H9 (cell line): ENCODE results near the gene COPE. TPM values are rescaled to one million over a fixed set of nuclear protein-coding genes. Genes with fewer than 3 reads are reported as not detected.

ENCODE experiments used
- DNase-seq: peaks from one replicate; pipeline ENCODE4 v3.0.0-alpha.2; 2017
- H2AFZ ChIP-seq: one replicate; pipeline ENCODE4 v1.6.1; 2013; ENCODE audit warnings: mild to moderate bottlenecking, low read length, control low read depth, moderate library complexity
- H2AK5ac ChIP-seq: 2 replicates; pipeline ENCODE4 v1.6.1; 2013; ENCODE audit warnings: low read length, control low read depth, mixed read lengths; ENCODE audit not compliant: insufficient read length
- H2BK120ac ChIP-seq: one replicate; pipeline ENCODE4 v1.6.1; 2013; ENCODE audit warnings: low read depth, mild to moderate bottlenecking, low read length, control low read depth, inconsistent platforms; ENCODE audit not compliant: poor library complexity, severe bottlenecking
- H2BK12ac ChIP-seq: 2 replicates; pipeline ENCODE4 v1.6.1; 2013; ENCODE audit warnings: low read length, control low read depth, mixed read lengths, low read depth; ENCODE audit not compliant: insufficient read length
- H2BK15ac ChIP-seq: 2 replicates; pipeline ENCODE4 v1.6.1; 2013; ENCODE audit warnings: low read depth, low read length, control low read depth
- H2BK20ac ChIP-seq: one replicate; pipeline ENCODE4 v1.6.1; 2013; ENCODE audit warnings: low read depth, mild to moderate bottlenecking, low read length, control low read depth, inconsistent platforms; ENCODE audit not compliant: poor library complexity, severe bottlenecking
- H2BK5ac ChIP-seq: 2 replicates; pipeline ENCODE4 v1.6.1; 2013; ENCODE audit warnings: low read length, control low read depth, mixed read lengths; ENCODE audit not compliant: insufficient read length
- H3K14ac ChIP-seq: 2 replicates; pipeline ENCODE4 v1.6.1; 2013; ENCODE audit warnings: low read length, control low read depth; ENCODE audit not compliant: insufficient read depth
- H3K18ac ChIP-seq: 2 replicates; pipeline ENCODE4 v1.6.1; 2013; ENCODE audit warnings: low read depth, mild to moderate bottlenecking, mixed read lengths, low read length, control low read depth; ENCODE audit not compliant: insufficient read length
- H3K23ac ChIP-seq: 2 replicates; pipeline ENCODE4 v1.6.1; 2013; ENCODE audit warnings: low read length, control low read depth, mixed read lengths, low read depth; ENCODE audit not compliant: insufficient read length
- H3K23me2 ChIP-seq: 2 replicates; pipeline ENCODE4 v1.6.1; 2013; ENCODE audit warnings: low read depth, mild to moderate bottlenecking, mixed read lengths, low read length, control low read depth; ENCODE audit not compliant: insufficient read length, poor library complexity, severe bottlenecking
- H3K27ac ChIP-seq: 2 replicates; pipeline ENCODE4 v1.5.1; 2013; ENCODE audit warnings: low read length, control low read depth, mixed read lengths, low read depth; ENCODE audit not compliant: insufficient read length
- H3K27me3 ChIP-seq: 2 replicates; pipeline ENCODE4 v1.6.1; 2013; ENCODE audit warnings: low read length, control low read depth, inconsistent platforms; ENCODE audit not compliant: insufficient read depth
- H3K4ac ChIP-seq: 2 replicates; pipeline ENCODE4 v1.6.1; 2013; ENCODE audit warnings: low read depth, mild to moderate bottlenecking, control low read depth, inconsistent platforms, low read length, moderate library complexity
- H3K4me1 ChIP-seq: 2 replicates; pipeline ENCODE4 v1.6.1; 2013; ENCODE audit warnings: low read length, control low read depth, inconsistent platforms; ENCODE audit not compliant: insufficient read depth
- H3K4me2 ChIP-seq: 2 replicates; pipeline ENCODE4 v1.6.1; 2013; ENCODE audit warnings: low read length, control low read depth, mixed read lengths; ENCODE audit not compliant: insufficient read length, insufficient read depth
- H3K56ac ChIP-seq: 2 replicates; pipeline ENCODE4 v1.6.1; 2013; ENCODE audit warnings: low read depth, mild to moderate bottlenecking, mixed read lengths, low read length, control low read depth; ENCODE audit not compliant: insufficient read length
- H3K79me1 ChIP-seq: 2 replicates; pipeline ENCODE4 v1.6.1; 2013; ENCODE audit warnings: low read depth, mild to moderate bottlenecking, moderate library complexity, low read length, control low read depth, inconsistent platforms; ENCODE audit not compliant: insufficient read depth, poor library complexity, severe bottlenecking
- H3K79me2 ChIP-seq: 2 replicates; pipeline ENCODE4 v1.6.1; 2013; ENCODE audit warnings: low read length, control low read depth, inconsistent platforms; ENCODE audit not compliant: insufficient read depth
- H3K9ac ChIP-seq: 2 replicates; pipeline ENCODE4 v1.6.1; 2013; ENCODE audit warnings: low read length, control low read depth, mixed read lengths; ENCODE audit not compliant: insufficient read length; ENCODE audit errors: extremely low read depth
- H3K9me3 ChIP-seq: one replicate; pipeline ENCODE4 v1.6.1; 2013; ENCODE audit warnings: low read depth, low read length, inconsistent platforms; ENCODE audit not compliant: control insufficient read depth
- H3T11ph ChIP-seq: one replicate; pipeline ENCODE4 v1.6.1; 2013; ENCODE audit warnings: mild to moderate bottlenecking, low read length, control low read depth, inconsistent platforms
- H4K20me1 ChIP-seq: one replicate; pipeline ENCODE4 v1.6.1; 2013; ENCODE audit not compliant: control insufficient read depth, insufficient read length, insufficient read depth
- H4K5ac ChIP-seq: 2 replicates; pipeline ENCODE4 v1.6.1; 2013; ENCODE audit warnings: low read depth, mild to moderate bottlenecking, mixed read lengths, low read length, control low read depth; ENCODE audit not compliant: insufficient read length
- H4K8ac ChIP-seq: replicated peaks from 2 replicates; pipeline ENCODE4 v1.6.1; 2013; ENCODE audit warnings: low read length, control low read depth, mixed read lengths, low read depth; ENCODE audit not compliant: insufficient read length
- H4K91ac ChIP-seq: 2 replicates; pipeline ENCODE4 v1.6.1; 2013; ENCODE audit warnings: low read depth, mild to moderate bottlenecking, moderate library complexity, mixed read lengths, low read length, control low read depth; ENCODE audit not compliant: insufficient read length
- H3K27ac Mint-ChIP-seq, 3 experiments: 2 replicates in 2 of 3; 3 replicates in 1 of 3; pipeline ENCODE4 v1.8.0; 2020 to 2021; ENCODE audit warnings: mixed read lengths in 3 of 3, mild to moderate bottlenecking in 1 of 3, moderate library complexity in 1 of 3
- H3K27me3 Mint-ChIP-seq: 2 replicates; pipeline ENCODE4 v1.8.0; 2021; ENCODE audit warnings: low read depth, mild to moderate bottlenecking, moderate library complexity, mixed read lengths
- H3K36me3 Mint-ChIP-seq, 3 experiments: 2 replicates in 2 of 3; 3 replicates in 1 of 3; pipeline ENCODE4 v1.8.0; 2020 to 2021; ENCODE audit warnings: low read depth in 3 of 3, mixed read lengths in 3 of 3; ENCODE audit not compliant: insufficient read depth in 1 of 3
- H3K4me1 Mint-ChIP-seq, 2 experiments: 2 replicates each; pipeline ENCODE4 v1.8.0; 2020; ENCODE audit warnings: mixed read lengths in 2 of 2
- H3K4me3 Mint-ChIP-seq, 2 experiments: 2 replicates in 1 of 2; 3 replicates in 1 of 2; pipeline ENCODE4 v1.8.0; 2020 to 2021; ENCODE audit warnings: mild to moderate bottlenecking in 2 of 2, mixed read lengths in 2 of 2, moderate library complexity in 1 of 2
- H3K9me3 Mint-ChIP-seq, 2 experiments: 2 replicates in 1 of 2; 3 replicates in 1 of 2; pipeline ENCODE4 v1.8.0; 2020; ENCODE audit warnings: mild to moderate bottlenecking in 2 of 2, mixed read lengths in 2 of 2, moderate library complexity in 1 of 2
- CTCF ChIP-seq: fragments of 200-600 bp; sonication (generic); conservative IDR thresholded peaks from 3 replicates; pipeline ENCODE4 v1.8.0; 2021; ENCODE audit warnings: antibody characterized with exemption, mild to moderate bottlenecking
- WGBS: extraction: QIAGEN DNeasy Blood & Tissue Kit; methylation state at CpG from one replicate; pipeline ENCODE4 v1.1.7; 2013; ENCODE audit warnings: missing lambda C conversion rate, low lambda C conversion rate, mixed read lengths; ENCODE audit not compliant: insufficient read length; ENCODE audit errors: extremely low coverage; 5-methylcytosine and 5-hydroxymethylcytosine counted together
- total RNA-seq: library from RNA; stranded (reverse); gene quantifications from 2 replicates; pipeline ENCODE4 v1.2.1, GENCODE V29; 2021

COPE gene
- total RNA-seq, 1 experiment from 2014 or later, result 198 TPM

DNA sequence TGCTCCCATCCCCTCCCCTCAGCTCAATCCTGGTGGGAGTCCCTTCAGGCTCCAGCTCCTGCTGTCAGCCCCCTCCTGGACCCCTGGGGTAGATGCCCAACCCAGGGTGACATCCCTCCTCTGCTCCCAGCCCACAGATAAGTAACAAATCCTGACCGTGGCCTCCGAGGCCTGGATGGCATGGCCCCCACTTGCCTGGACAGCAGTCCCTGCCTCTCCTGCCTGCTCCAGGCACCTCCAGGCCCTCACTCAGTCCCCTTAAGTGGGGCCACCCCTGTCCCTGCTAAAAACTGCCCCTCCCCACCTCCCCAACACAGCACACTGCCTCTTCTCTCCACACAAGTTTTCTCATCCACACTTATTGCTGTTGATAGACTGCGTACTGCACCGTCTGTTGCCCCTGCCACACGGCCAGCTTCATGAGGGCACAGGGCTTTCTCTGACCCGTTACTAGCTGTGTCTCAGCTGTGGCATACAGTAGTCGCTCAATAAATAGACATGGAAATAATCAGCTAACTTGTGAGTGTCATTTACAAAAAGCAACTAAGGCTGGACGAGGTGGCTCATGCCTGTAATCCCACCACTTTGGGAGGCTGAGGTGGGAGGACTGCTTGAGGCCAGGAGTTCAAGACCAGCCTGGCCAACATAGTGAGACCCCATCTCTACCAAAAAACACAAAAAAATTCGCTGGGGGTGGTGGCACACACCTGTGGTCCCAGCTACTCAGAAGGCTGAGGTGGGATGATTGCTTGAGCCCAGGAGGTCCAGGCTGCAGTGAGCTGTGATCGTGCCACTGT is 29.0 kb downstream of the COPE start:
- no peak overlapping the region for H2BK20ac ChIP-seq
- no peak overlapping the region for H4K5ac ChIP-seq
- Mint-ChIP-seq H3K4me1 (peaks cover 0 to 8% of the 10 kb centered on the region in 2 experiments; a peak in 1 of 4 replicates), H3K4me3 (no peak overlapping the region; a peak in 1 of 5 replicates), H3K9me3 (no peaks in the 10 kb centered on the region; a peak in 1 of 5 replicates), H3K36me3 (peaks cover 9 to 24% (median 9%) of the 10 kb centered on the region in 3 experiments), H3K27me3 (no peaks in the 10 kb centered on the region; the same call in none of the 2 replicates), H3K27ac (no peak overlapping the region; a peak in 1 of 7 replicates)
- no peak overlapping the region for H4K91ac ChIP-seq
- no peak overlapping the region for H3K27ac ChIP-seq
- H3K79me1 ChIP-seq, result no peaks in the 10 kb centered on the region
- H3K18ac ChIP-seq, result no peak overlapping the region
- no peak overlapping the region for H3K56ac ChIP-seq
- no peak overlapping the region for H2BK12ac ChIP-seq
- H3T11ph ChIP-seq, result no peak overlapping the region
- peaks cover 4% of the 10 kb centered on the region for H3K23me2 ChIP-seq
- H3K14ac ChIP-seq, result no peak overlapping the region
- H4K8ac ChIP-seq, result no peak overlapping the region
- no peak overlapping the region for H2AFZ ChIP-seq
- H3K9me3 ChIP-seq, result no peaks in the 10 kb centered on the region
- H2BK5ac ChIP-seq, result no peak overlapping the region
- no peak overlapping the region for H3K4ac ChIP-seq
- no CpG with 5 or more reads among the region's 10 CpGs for WGBS
- H3K79me2 ChIP-seq, result no peaks in the 10 kb centered on the region
- no peaks in the 10 kb centered on the region for H3K27me3 ChIP-seq
- no peak overlapping the region for H2AK5ac ChIP-seq
- no peaks in the 10 kb centered on the region for H4K20me1 ChIP-seq
- no peak overlapping the region for H3K23ac ChIP-seq
- H3K4me1 ChIP-seq, result no peaks in the 10 kb centered on the region
- H2BK15ac ChIP-seq, result no peak overlapping the region
- no peak for DNase-seq
- no peak overlapping the region for H3K9ac ChIP-seq
- H3K4me2 ChIP-seq, result no peak overlapping the region
- no peak overlapping the region for H2BK120ac ChIP-seq
- TF ChIP-seq CTCF, result no peak
